ENCODE data around the gene IMMP1L. TPM values are rescaled to one million over a fixed set of nuclear protein-coding genes. Genes with fewer than 3 reads are reported as not detected.

Gene IMMP1L
- polyA plus RNA-seq, 1 donor (not counting 4 experiments of a cell fraction or from before 2014, with no cell fraction given) = 39.8 TPM

DNA sequence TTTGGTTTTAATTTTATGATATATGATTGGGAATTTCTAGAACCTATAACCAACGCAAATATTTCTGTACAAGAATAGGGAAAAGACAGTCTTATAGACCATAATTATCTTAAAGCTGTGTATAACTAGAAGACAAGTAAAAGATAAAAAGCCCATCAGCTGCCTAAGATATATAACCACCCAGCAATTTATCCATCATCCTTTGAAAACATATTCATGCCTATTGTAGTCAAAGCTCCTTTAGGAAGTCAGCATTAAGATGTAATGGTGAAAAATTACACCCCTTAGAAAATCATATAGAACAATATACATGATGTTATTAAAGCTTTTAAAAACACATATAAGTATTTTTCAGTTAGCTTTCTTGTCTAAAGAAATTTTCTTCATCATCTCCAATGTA is 46.5 kb upstream of the IMMP1L start:
- Histone ChIP-seq H3K27me3 (ENCODE audit: control insufficient read depth, extremely low read depth, insufficient read depth, low read length) (no peaks in the 10 kb centered on the region), H4K20me1 (ENCODE audit: control insufficient read depth, extremely low read depth, insufficient read depth, low read length) (no peaks in the 10 kb centered on the region), H3K9ac (ENCODE audit: control insufficient read depth, extremely low read depth, insufficient read depth, low read length) (no peak overlapping the region), H3K4me2 (ENCODE audit: control insufficient read depth, extremely low read depth, insufficient read depth, low read depth, low read length) (no peak overlapping the region), H3K4me3 (ENCODE audit: control insufficient read depth in 2 of 3, extremely low read depth in 1 of 3, insufficient read depth in 2 of 3, low read depth in 1 of 3, low read length in 3 of 3) (no peak overlapping the region), H3K4me1 (ENCODE audit: control insufficient read depth, extremely low read depth, insufficient read depth, low read length) (no peaks in the 10 kb centered on the region), H3K9me3 (ENCODE audit: control insufficient read depth, low read depth, low read length) (no peaks in the 10 kb centered on the region), H3K36me3 (ENCODE audit: control insufficient read depth in 2 of 2, extremely low read depth in 1 of 2, insufficient read depth in 2 of 2, low read length in 2 of 2) (no peaks in the 10 kb centered on the region), H3K27ac (ENCODE audit: control insufficient read depth, insufficient read depth, low read length) (no peak overlapping the region), H2AFZ (ENCODE audit: control insufficient read depth, low read length) (no peak overlapping the region), H3K79me2 (ENCODE audit: control insufficient read depth, insufficient read depth, low read length) (no peaks in the 10 kb centered on the region), H3K9me1 (ENCODE audit: control insufficient read depth, extremely low read depth, insufficient read depth, low read length) (no peaks in the 10 kb centered on the region)
- FAIRE-seq (no peak), DNase-seq (ENCODE audit: low read depth, low spot score) (no peak)
- TF ChIP-seq, protein P1, sequence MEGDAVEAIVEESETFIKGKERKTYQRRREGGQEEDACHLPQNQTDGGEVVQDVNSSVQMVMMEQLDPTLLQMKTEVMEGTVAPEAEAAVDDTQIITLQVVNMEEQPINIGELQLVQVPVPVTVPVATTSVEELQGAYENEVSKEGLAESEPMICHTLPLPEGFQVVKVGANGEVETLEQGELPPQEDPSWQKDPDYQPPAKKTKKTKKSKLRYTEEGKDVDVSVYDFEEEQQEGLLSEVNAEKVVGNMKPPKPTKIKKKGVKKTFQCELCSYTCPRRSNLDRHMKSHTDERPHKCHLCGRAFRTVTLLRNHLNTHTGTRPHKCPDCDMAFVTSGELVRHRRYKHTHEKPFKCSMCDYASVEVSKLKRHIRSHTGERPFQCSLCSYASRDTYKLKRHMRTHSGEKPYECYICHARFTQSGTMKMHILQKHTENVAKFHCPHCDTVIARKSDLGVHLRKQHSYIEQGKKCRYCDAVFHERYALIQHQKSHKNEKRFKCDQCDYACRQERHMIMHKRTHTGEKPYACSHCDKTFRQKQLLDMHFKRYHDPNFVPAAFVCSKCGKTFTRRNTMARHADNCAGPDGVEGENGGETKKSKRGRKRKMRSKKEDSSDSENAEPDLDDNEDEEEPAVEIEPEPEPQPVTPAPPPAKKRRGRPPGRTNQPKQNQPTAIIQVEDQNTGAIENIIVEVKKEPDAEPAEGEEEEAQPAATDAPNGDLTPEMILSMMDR (optimal IDR thresholded peaks at IDR 0.05 in 1 of 3, IDR thresholded peaks at IDR 0.05 in 1 of 3, conservative IDR thresholded peaks at IDR 0.05 in 1 of 3; ENCODE audit: extremely low read depth in 1 of 3, insufficient read depth in 2 of 3, low read length in 3 of 3) = no peak
- no peak for TF ChIP-seq EZH2 (IDR thresholded peaks at IDR 0.05; ENCODE audit: low read length)
- dilution Hi-C loops (cut with MboI; ENCODE audit: extremely low pct_ligation_motif_present, low sequenced_read_pairs) = no loop called here

DNA sequence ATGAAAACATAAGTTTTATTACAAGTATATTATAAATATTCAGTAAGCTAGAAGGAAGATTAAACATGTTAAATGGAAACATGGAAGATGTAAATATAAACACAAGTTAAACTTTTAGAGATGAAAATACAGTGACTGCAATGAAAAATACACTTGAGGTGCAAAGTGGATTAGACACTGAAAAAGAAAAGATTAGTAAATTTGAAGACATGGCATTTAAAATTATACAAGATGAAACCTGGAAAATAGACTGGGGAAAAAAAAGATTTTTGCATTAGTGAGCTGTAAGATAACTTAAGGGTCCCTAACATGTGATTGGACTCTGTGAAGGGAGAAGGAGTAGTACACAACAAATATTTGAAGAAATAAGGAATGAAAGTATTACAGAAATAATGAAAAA is 33.4 kb upstream of the IMMP1L start:
- TF ChIP-seq EZH2 (IDR thresholded peaks at IDR 0.05; ENCODE audit: low read length) = no peak
- TF ChIP-seq, protein P1 (optimal IDR thresholded peaks at IDR 0.05 in 1 of 3, IDR thresholded peaks at IDR 0.05 in 1 of 3, conservative IDR thresholded peaks at IDR 0.05 in 1 of 3; ENCODE audit: extremely low read depth in 1 of 3, insufficient read depth in 2 of 3, low read length in 3 of 3) = no peak
- Histone ChIP-seq H2AFZ (ENCODE audit: control insufficient read depth, low read length) (no peak overlapping the region), H3K79me2 (ENCODE audit: control insufficient read depth, insufficient read depth, low read length) (no peaks in the 10 kb centered on the region), H3K27ac (ENCODE audit: control insufficient read depth, insufficient read depth, low read length) (no peak overlapping the region), H3K9me1 (ENCODE audit: control insufficient read depth, extremely low read depth, insufficient read depth, low read length) (no peaks in the 10 kb centered on the region), H3K4me3 (ENCODE audit: control insufficient read depth in 2 of 3, extremely low read depth in 1 of 3, insufficient read depth in 2 of 3, low read depth in 1 of 3, low read length in 3 of 3) (no peak overlapping the region), H3K9ac (ENCODE audit: control insufficient read depth, extremely low read depth, insufficient read depth, low read length) (no peak overlapping the region), H3K27me3 (ENCODE audit: control insufficient read depth, extremely low read depth, insufficient read depth, low read length) (no peaks in the 10 kb centered on the region), H3K4me1 (ENCODE audit: control insufficient read depth, extremely low read depth, insufficient read depth, low read length) (no peaks in the 10 kb centered on the region), H3K9me3 (ENCODE audit: control insufficient read depth, low read depth, low read length) (no peaks in the 10 kb centered on the region), H3K4me2 (ENCODE audit: control insufficient read depth, extremely low read depth, insufficient read depth, low read depth, low read length) (no peak overlapping the region), H3K36me3 (ENCODE audit: control insufficient read depth in 2 of 2, extremely low read depth in 1 of 2, insufficient read depth in 2 of 2, low read length in 2 of 2) (peaks cover 0 to 2% of the 10 kb centered on the region in 2 experiments), H4K20me1 (ENCODE audit: control insufficient read depth, extremely low read depth, insufficient read depth, low read length) (no peaks in the 10 kb centered on the region)
- no peak for DNase-seq (ENCODE audit: low read depth, low spot score)
- dilution Hi-C loops (cut with MboI; ENCODE audit: extremely low pct_ligation_motif_present, low sequenced_read_pairs) = no loop called here
- FAIRE-seq = no peak
